H1 (cell line): ENCODE measurements around the gene KRT35. TPM values are rescaled to one million over a fixed set of nuclear protein-coding genes. Genes with fewer than 3 reads are reported as not detected.

Experiments
- CTCF ChIA-PET: fragments of 300-600 bp; sonication (Branson Sonifier 250); formaldehyde crosslinking; loops from one replicate; lab custom pipeline; 2021; ENCODE audit not compliant: partially characterized antibody; lab: Charles Lee
- POLR2A ChIA-PET: fragments of 300-600 bp; sonication (Branson Sonifier 250); formaldehyde crosslinking; loops from one replicate; lab custom pipeline; 2021; ENCODE audit warnings: inconsistent platforms; ENCODE audit not compliant: partially characterized antibody; lab: Charles Lee
- DNase-seq, 2 experiments: peaks; one replicate each; pipeline versions ENCODE4 v3.0.0 to v3.0.0-alpha.2; 2010 to 2022; ENCODE audit warnings: low spot score in 2 of 2, low read depth in 1 of 2, mixed read lengths in 1 of 2
- FAIRE-seq: peaks from 2 replicates; lab custom pipeline; 2011; peaks lifted over from hg19 to GRCh38; lab: Jason Lieb, UNC
- H2AFZ ChIP-seq: 2 replicates; pipeline ENCODE4 v1.8.1; 2012; ENCODE audit warnings: low read length, inconsistent platforms
- H2AK5ac ChIP-seq: 2 replicates; pipeline ENCODE4 v1.6.1; 2013; ENCODE audit warnings: low read depth, low read length
- H2BK120ac ChIP-seq: replicated peaks from 2 replicates; pipeline ENCODE3; 2013; ENCODE audit warnings: low read depth, low read length, inconsistent platforms
- H2BK12ac ChIP-seq: 2 replicates; pipeline ENCODE4 v1.6.1; 2013; ENCODE audit warnings: low read depth, low read length
- H2BK15ac ChIP-seq: 2 replicates; pipeline ENCODE4 v1.6.1; 2013; ENCODE audit warnings: low read length
- H2BK20ac ChIP-seq: 2 replicates; pipeline ENCODE4 v1.6.1; 2013; ENCODE audit warnings: low read length
- H2BK5ac ChIP-seq: 2 replicates; pipeline ENCODE4 v1.6.1; 2013; ENCODE audit warnings: low read depth, low read length
- H3K14ac ChIP-seq: 2 replicates; pipeline ENCODE4 v1.6.1; 2013; ENCODE audit warnings: inconsistent platforms; ENCODE audit not compliant: insufficient read length
- H3K18ac ChIP-seq: 2 replicates; pipeline ENCODE4 v1.6.1; 2013; ENCODE audit warnings: low read length; ENCODE audit errors: extremely low read depth
- H3K23ac ChIP-seq: 2 replicates; pipeline ENCODE4 v1.6.1; 2013; ENCODE audit warnings: inconsistent platforms; ENCODE audit not compliant: insufficient read length
- H3K23me2 ChIP-seq: 2 replicates; pipeline ENCODE4 v1.6.1; 2013; ENCODE audit warnings: low read depth, low read length
- H3K27ac ChIP-seq: 2 replicates; pipeline ENCODE4 v1.6.1; 2011; ENCODE audit warnings: low read depth, low read length, inconsistent platforms
- H3K27me3 ChIP-seq, 4 experiments: replicated peaks in 1 of 4; 1 replicate in 1 of 4; 2 replicates in 3 of 4; pipeline versions ENCODE4 v1.6.1 to v1.8.1; 2011 to 2013; ENCODE audit warnings: low read length in 3 of 4, mild to moderate bottlenecking in 3 of 4, inconsistent platforms in 2 of 4, mixed read lengths in 2 of 4, moderate library complexity in 1 of 4; ENCODE audit not compliant: control insufficient read depth in 3 of 4, insufficient read depth in 3 of 4; ENCODE audit errors: extremely low read depth in 1 of 4
- H3K36me3 ChIP-seq, 4 experiments: 2 replicates each; pipeline versions ENCODE4 v1.6.1 to v1.8.1; 2011 to 2013; ENCODE audit warnings: mild to moderate bottlenecking in 4 of 4, low read length in 3 of 4, moderate library complexity in 2 of 4, control low read depth in 1 of 4, inconsistent platforms in 1 of 4; ENCODE audit not compliant: insufficient read depth in 4 of 4, control insufficient read depth in 2 of 4
- H3K4ac ChIP-seq: replicated peaks from 2 replicates; pipeline ENCODE3; 2013; ENCODE audit warnings: low read length, low read depth, mixed read lengths, inconsistent platforms; ENCODE audit not compliant: insufficient read length
- H3K4me1 ChIP-seq, 4 experiments: replicated peaks in 1 of 4; 1 replicate in 1 of 4; 2 replicates in 3 of 4; pipeline versions ENCODE4 v1.6.1 to v1.8.1; 2011 to 2013; ENCODE audit warnings: low read length in 3 of 4, inconsistent platforms in 2 of 4, mixed read lengths in 1 of 4; ENCODE audit not compliant: insufficient read depth in 4 of 4, control insufficient read depth in 3 of 4
- H3K4me2 ChIP-seq, 2 experiments: 2 replicates each; pipeline versions ENCODE4 v1.6.1 to v1.8.1; 2011 to 2013; ENCODE audit warnings: low read depth in 2 of 2, low read length in 2 of 2, control low read depth in 1 of 2, inconsistent platforms in 1 of 2, mild to moderate bottlenecking in 1 of 2; ENCODE audit not compliant: insufficient read depth in 1 of 2
- H3K4me3 ChIP-seq, 4 experiments: fragments of 200-600, 300-600 bp in 1 of 4; sonication (generic), shearing (Covaris generic), sonication (Bioruptor Twin) in 1 of 4; 2 replicates each; pipeline versions ENCODE4 v1.5.1 to v1.8.1; 2011 to 2016; ENCODE audit warnings: low read length in 4 of 4, low read depth in 3 of 4, control low read depth in 2 of 4, inconsistent platforms in 2 of 4, mild to moderate bottlenecking in 2 of 4, mixed read lengths in 1 of 4, moderate library complexity in 1 of 4; ENCODE audit not compliant: insufficient read depth in 2 of 4; ENCODE audit errors: extremely low read depth in 1 of 4
- H3K56ac ChIP-seq: replicated peaks from 2 replicates; pipeline ENCODE3; 2013; ENCODE audit warnings: low read depth, mild to moderate bottlenecking, mixed read lengths, low read length, inconsistent platforms; ENCODE audit not compliant: insufficient read length
- H3K79me1 ChIP-seq: 2 replicates; pipeline ENCODE4 v1.6.1; 2013; ENCODE audit warnings: low read depth, low read length, control low read depth
- H3K79me2 ChIP-seq, 2 experiments: 2 replicates each; pipeline versions ENCODE4 v1.6.1 to v1.8.1; 2012 to 2013; ENCODE audit warnings: low read length in 2 of 2, mild to moderate bottlenecking in 2 of 2, inconsistent platforms in 1 of 2; ENCODE audit not compliant: insufficient read depth in 2 of 2, control insufficient read depth in 1 of 2
- H3K9ac ChIP-seq, 4 experiments: replicated peaks in 1 of 4; 1 replicate in 1 of 4; 2 replicates in 3 of 4; pipeline versions ENCODE4 v1.6.1 to v1.8.1; 2011 to 2013; ENCODE audit warnings: low read depth in 3 of 4, low read length in 3 of 4, control low read depth in 2 of 4, mild to moderate bottlenecking in 2 of 4, moderate library complexity in 2 of 4, inconsistent platforms in 1 of 4; ENCODE audit errors: extremely low read depth in 1 of 4
- H3K9me3 ChIP-seq, 2 experiments: 2 replicates each; pipeline versions ENCODE4 v1.6.1 to v1.8.1; 2012 to 2013; ENCODE audit warnings: mild to moderate bottlenecking in 2 of 2, moderate library complexity in 2 of 2, control low read depth in 1 of 2, inconsistent platforms in 1 of 2, low read depth in 1 of 2, low read length in 1 of 2, mixed read lengths in 1 of 2; ENCODE audit not compliant: insufficient read depth in 2 of 2
- H4K20me1 ChIP-seq, 2 experiments: replicated peaks in 1 of 2; 2 replicates each; pipeline versions ENCODE3 to v1.8.1; 2011 to 2013; ENCODE audit warnings: inconsistent platforms in 2 of 2, low read length in 2 of 2, mild to moderate bottlenecking in 1 of 2; ENCODE audit not compliant: insufficient read depth in 2 of 2, control insufficient read depth in 1 of 2
- H4K5ac ChIP-seq: 2 replicates; pipeline ENCODE4 v1.6.1; 2013; ENCODE audit warnings: low read length, low read depth, mixed read lengths, inconsistent platforms; ENCODE audit not compliant: insufficient read length
- H4K8ac ChIP-seq: 2 replicates; pipeline ENCODE4 v1.8.0; 2013; ENCODE audit warnings: mild to moderate bottlenecking, moderate library complexity, low read length, inconsistent platforms; ENCODE audit not compliant: insufficient read depth; ENCODE audit errors: extremely low read depth
- H4K91ac ChIP-seq: replicated peaks from 2 replicates; pipeline ENCODE3; 2013; ENCODE audit warnings: low read length, mixed read lengths, inconsistent platforms; ENCODE audit not compliant: insufficient read length
- ASH2L ChIP-seq: fragments of 200-600, 300-600 bp; sonication (generic); IDR thresholded peaks from one replicate; pipeline ENCODE4 v1.7.1; 2017; ENCODE audit warnings: low read length
- ATF3 ChIP-seq: IDR thresholded peaks from 2 replicates; pipeline ENCODE4 v1.6.1; 2011; ENCODE audit warnings: low read depth, mild to moderate bottlenecking, low read length; ENCODE audit not compliant: insufficient read depth
- CBX5 ChIP-seq: fragments of 300-800, 300-1000 bp; sonication (generic); IDR thresholded peaks from 2 replicates; pipeline ENCODE4 v1.7.1; 2016; ENCODE audit warnings: antibody characterized with exemption, low read length, low read depth
- CBX8 ChIP-seq: fragments of 300-800, 300-1000 bp; sonication (generic); IDR thresholded peaks from 2 replicates; pipeline ENCODE4 v1.7.1; 2016; ENCODE audit warnings: low read depth, low read length, borderline replicate concordance
- JUND ChIP-seq: IDR thresholded peaks from 2 replicates; pipeline ENCODE4 v1.6.1; 2011; ENCODE audit warnings: mild to moderate bottlenecking, improper control_type of control experiment, low read length
- PHF8 ChIP-seq: fragments of 200-600 bp; sonication (generic); conservative IDR thresholded peaks from 2 replicates; pipeline ENCODE4 v1.7.1; 2012; ENCODE audit warnings: low read depth, mild to moderate bottlenecking, inconsistent platforms, low read length, moderate library complexity
- POU5F1 ChIP-seq: IDR thresholded peaks from 2 replicates; pipeline ENCODE4 v1.6.1; 2011; ENCODE audit warnings: low read depth, mild to moderate bottlenecking, low read length, moderate library complexity
- RBBP5 ChIP-seq: IDR thresholded peaks from 2 replicates; pipeline ENCODE4 v1.7.1; 2012; ENCODE audit warnings: low read depth, mild to moderate bottlenecking, inconsistent platforms, low read length, moderate library complexity, borderline replicate concordance
- TAF7 ChIP-seq: optimal IDR thresholded peaks from 2 replicates; pipeline ENCODE3; 2011; ENCODE audit warnings: low read depth, mild to moderate bottlenecking, inconsistent platforms, low read length, moderate library complexity, borderline replicate concordance
- WGBS, 2 experiments: shearing (Covaris generic) in 1 of 2; methylation state at CpG; one replicate each; pipeline versions ENCODE4 v1.1.6 to v1.1.7; 2013 to 2015; ENCODE audit warnings: low lambda C conversion rate in 2 of 2, mixed read lengths in 2 of 2, inconsistent platforms in 1 of 2, low coverage in 1 of 2, missing lambda C conversion rate in 1 of 2; ENCODE audit not compliant: insufficient replicate concordance in 2 of 2, insufficient coverage in 1 of 2, insufficient read length in 1 of 2; ENCODE audit errors: extremely low coverage in 1 of 2, missing lambda C conversion rate in 1 of 2; 5-methylcytosine and 5-hydroxymethylcytosine counted together
- polyA plus RNA-seq, 7 experiments: library from polyadenylated mRNA; depleted of rRNA in 3 of 7; stranded (reverse) in 5 of 7; unstranded in 2 of 7; fragments of >200 nt in 5 of 7; fragments of 200-250 nt in 2 of 7; gene quantifications; 1 replicate in 5 of 7; 2 replicates in 1 of 7; 4 replicates in 1 of 7; pipeline versions ENCODE4 v1.2.1 to v1.2.3, GENCODE V29; 2011 to 2013; ENCODE audit warnings: missing spikeins in 2 of 7, mixed read lengths in 2 of 7
- total RNA-seq: library from RNA; stranded (reverse); fragmentation: NEBNext Ultra II Directional; extraction: Animal tissue kit (Norgen Biotek cat#: 25700); gene quantifications from 2 replicates; pipeline ENCODE4 v1.2.1, GENCODE V29; 2021

KRT35 gene
- total and polyA plus RNA-seq, 2 of the 8 experiments (the other 6 are each of a cell fraction or from before 2014, with no cell fraction given) = not detected

- H3K36me3 ChIP-seq = no peaks in the 10 kb centered on the region
- no peak overlapping the region for H4K5ac ChIP-seq
- no peak overlapping the region for H2BK5ac ChIP-seq
- DNase-seq (no peak), FAIRE-seq (no peak)
- H3K79me1 ChIP-seq = no peaks in the 10 kb centered on the region
- H3K4me2 ChIP-seq = no peak overlapping the region
- H2BK15ac ChIP-seq = no peak overlapping the region
- H3K23ac ChIP-seq = no peak overlapping the region
- CTCF ChIA-PET = interaction anchor here (0.6 to 33.9 kb wide), 6 partner anchors 11 to 626 kb away, joined by 3 to 427 read pairs (median 3); partner anchors contain the start of genes KRT20 and KRT36
- H2BK120ac ChIP-seq = no peak overlapping the region
- no peak overlapping the region for H3K18ac ChIP-seq
- no peak overlapping the region for H2AK5ac ChIP-seq
- H3K23me2 ChIP-seq = no peaks in the 10 kb centered on the region; the same call in 1 of the 2 replicates
- no peaks in the 10 kb centered on the region for H3K9me3 ChIP-seq
- H2BK20ac ChIP-seq = no peak overlapping the region
- no peak overlapping the region for H3K9ac ChIP-seq
- 94% methylated on average over 10 of the region's 10 CpGs; no CpG with 5 or more reads in 1 of the 2 experiments for WGBS, 2 experiments
- POLR2A ChIA-PET = interaction anchor here (1.1 to 2.5 kb wide), 3 partner anchors 9 to 37 kb away, joined by 3 to 8 read pairs (median 3); no protein-coding TSS in a partner anchor
- no peak overlapping the region for H3K4me3 ChIP-seq
- peak overlapping the region; percentile 42; the same call in 1 of the 2 replicates for H2BK12ac ChIP-seq
- H4K20me1 ChIP-seq = no peaks in the 10 kb centered on the region
- no peak overlapping the region for H3K56ac ChIP-seq
- no peaks in the 10 kb centered on the region for H3K79me2 ChIP-seq
- H4K91ac ChIP-seq = no peak overlapping the region
- TF ChIP-seq PHF8 (no peak), CBX8 (no peak), JUND (no peak), ATF3 (no peak), TAF7 (no peak), RBBP5 (no peak), CBX5 (no peak), POU5F1 (no peak), ASH2L (no peak)
- H4K8ac ChIP-seq = no peak overlapping the region
- H3K27ac ChIP-seq = no peak overlapping the region
- no peak overlapping the region for H2AFZ ChIP-seq
- no peak overlapping the region for H3K4ac ChIP-seq
- peaks cover 0 to 5% (median 3%) of the 10 kb centered on the region in 4 experiments; a peak in 5 of 7 replicates for H3K4me1 ChIP-seq
- no peak overlapping the region for H3K14ac ChIP-seq
- H3K27me3 ChIP-seq = no peaks in the 10 kb centered on the region; a peak in 1 of 7 replicates
These were observed 30.8 kb upstream of the KRT35 start for GRCh38 chr17:41511716-41512115.
